ENCODE measurements around the gene RNF208.

Gene RNF208

GRCh38 chr9:137222190-137223077 is at the start of gene RNF208:
TSS of gene RNF208 (minus strand) at chr9:137222240. CDS start at chr9:137221212, 1,028 bp downstream.
- peak in 1 of 2 experiments; percentile 53 for DNase-seq
- TF ChIP-seq POLR2A (IDR thresholded peaks at IDR 0.05; ENCODE audit: low read length) (no peak), GATA1 (IDR thresholded peaks at IDR 0.05; ENCODE audit: low read depth, low read length) (no peak)

DNA sequence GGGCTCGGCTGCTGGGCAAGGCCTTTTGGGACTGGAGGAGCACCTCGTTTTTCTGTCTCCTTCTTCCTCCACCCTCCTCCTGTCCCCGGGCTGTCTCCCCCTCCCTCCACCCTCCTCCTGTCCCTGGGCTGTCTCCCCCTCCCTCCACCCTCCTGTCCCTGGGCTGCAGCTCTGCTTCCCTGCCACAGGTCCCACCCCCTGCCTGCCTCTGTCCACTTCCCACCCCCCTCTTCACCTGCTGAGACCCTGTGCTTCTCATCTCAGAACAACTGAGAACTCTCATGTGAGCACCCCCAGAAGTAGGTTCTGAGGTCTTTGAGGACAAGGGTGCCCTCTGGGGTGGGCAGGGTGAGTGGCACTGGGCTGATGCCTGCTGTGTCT is 49.6 kb upstream of the RNF208 start:
- TF ChIP-seq GATA1 (IDR thresholded peaks at IDR 0.05; ENCODE audit: low read depth, low read length) (no peak), POLR2A (IDR thresholded peaks at IDR 0.05; ENCODE audit: low read length) (no peak)
- no peak for DNase-seq

DNA sequence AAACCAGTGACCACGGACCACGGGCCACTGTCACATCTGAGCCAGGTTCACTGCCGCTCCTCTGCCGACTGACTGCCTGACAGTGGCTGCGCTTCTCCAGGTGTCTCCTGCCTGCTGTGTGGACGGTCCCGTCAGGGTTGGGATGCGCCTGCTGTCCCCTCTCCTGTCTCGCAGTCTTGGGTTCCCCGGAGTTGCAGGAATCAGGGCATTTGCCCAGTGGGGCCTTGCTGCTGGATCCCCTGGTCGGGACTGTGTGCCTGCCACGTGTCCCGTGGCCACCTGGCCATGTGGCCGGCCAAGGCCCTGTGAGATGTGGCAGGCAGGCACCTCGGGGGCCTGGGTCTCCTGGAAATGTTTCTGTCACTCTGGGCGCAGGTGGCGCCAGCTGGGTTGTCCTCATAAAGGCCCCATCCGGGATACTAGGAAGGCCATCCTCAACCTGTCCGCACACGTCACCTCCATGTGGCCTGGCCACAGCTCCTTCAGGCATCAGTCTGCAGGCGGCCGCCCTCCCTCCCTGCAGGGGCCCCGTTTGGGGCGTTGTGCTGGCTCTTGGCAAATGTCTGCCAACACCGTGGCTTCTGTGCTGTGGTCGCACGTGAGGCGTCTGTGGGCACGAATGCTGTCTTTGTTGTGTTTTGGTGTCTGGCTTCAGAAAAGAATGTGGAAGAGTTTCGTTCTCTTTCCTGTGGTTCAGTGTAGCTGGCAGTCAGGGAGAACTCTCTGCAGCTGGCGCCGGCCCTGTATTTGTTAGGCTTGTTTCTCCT is 49.1 kb upstream of the RNF208 start:
- TF ChIP-seq POLR2A (IDR thresholded peaks at IDR 0.05; ENCODE audit: low read length) (no peak), GATA1 (IDR thresholded peaks at IDR 0.05; ENCODE audit: low read depth, low read length) (no peak)
- DNase-seq: no peak

DNA sequence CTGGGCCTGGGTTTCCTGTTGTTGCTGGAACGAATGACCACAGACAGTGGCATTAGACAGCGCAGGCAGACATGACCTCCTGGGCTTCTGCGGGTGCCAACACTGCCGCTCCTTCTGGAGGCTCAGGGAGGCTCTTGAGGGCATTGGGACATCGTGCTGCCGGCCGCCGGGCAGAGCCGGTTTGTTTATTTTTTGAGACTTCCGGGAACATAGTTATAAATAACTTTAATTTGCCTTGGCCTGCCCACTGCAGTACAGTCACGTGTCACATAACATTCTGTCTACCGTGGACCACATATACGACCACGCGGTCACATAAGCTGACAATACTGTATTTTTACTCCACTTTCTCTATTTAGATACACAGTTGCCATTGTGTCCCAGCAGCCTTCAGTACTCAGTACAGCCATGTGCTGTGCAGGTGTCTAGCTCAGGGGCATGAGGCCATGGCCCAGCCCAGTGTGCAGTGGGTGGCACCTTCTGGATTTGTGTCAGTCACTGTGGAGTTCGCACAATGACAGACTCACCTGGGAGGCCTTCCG is 47.3 kb upstream of the RNF208 start:
- no peak for DNase-seq
- no peak for TF ChIP-seq GATA1 (IDR thresholded peaks at IDR 0.05; ENCODE audit: low read depth, low read length)
- no peak for TF ChIP-seq POLR2A (IDR thresholded peaks at IDR 0.05; ENCODE audit: low read length)

DNA sequence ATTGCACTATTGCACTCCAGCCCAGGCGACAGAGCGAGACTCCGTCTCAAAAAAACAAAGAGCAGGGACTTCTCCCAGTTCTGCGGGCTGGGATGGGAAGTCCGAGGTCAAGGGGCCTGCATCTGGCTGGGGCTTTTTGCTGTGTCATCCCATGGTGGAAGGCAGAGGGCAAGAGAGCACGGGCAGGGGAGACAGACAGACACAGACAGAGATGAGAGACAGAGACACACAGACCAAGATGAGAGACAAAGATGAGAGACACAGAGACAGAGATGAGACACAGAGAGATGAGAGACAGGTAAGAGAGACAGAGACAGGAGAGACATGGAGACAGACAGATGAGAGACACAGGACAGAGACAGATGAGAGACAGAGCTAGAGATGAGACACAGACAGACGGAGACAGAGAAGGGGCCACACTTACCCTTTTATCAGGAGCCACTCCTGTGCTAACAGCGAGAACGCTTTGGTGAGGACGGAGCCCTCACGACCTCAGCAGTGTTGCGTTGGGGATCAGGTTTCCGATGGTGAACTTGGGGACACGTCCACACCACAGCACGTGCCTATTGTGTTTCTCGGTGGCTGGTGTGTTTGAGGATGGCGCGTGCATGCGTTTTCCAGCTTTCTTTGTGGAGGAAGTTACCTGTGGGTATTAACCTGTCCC is 46.6 kb upstream of the RNF208 start:
- DNase-seq: no peak
- TF ChIP-seq GATA1 (IDR thresholded peaks at IDR 0.05; ENCODE audit: low read depth, low read length): no peak
- no peak for TF ChIP-seq POLR2A (IDR thresholded peaks at IDR 0.05; ENCODE audit: low read length)

GRCh38 chr9:137267933-137268355 is 45.9 kb upstream of the RNF208 start:
- DNase-seq: no peak
- TF ChIP-seq POLR2A (IDR thresholded peaks at IDR 0.05; ENCODE audit: low read length) (no peak), GATA1 (IDR thresholded peaks at IDR 0.05; ENCODE audit: low read depth, low read length) (no peak)

GRCh38 chr9:137266585-137267453 is 44.8 kb upstream of the RNF208 start:
- TF ChIP-seq GATA1 (IDR thresholded peaks at IDR 0.05; ENCODE audit: low read depth, low read length): no peak
- TF ChIP-seq POLR2A (IDR thresholded peaks at IDR 0.05; ENCODE audit: low read length): no peak
- DNase-seq: no peak

DNA sequence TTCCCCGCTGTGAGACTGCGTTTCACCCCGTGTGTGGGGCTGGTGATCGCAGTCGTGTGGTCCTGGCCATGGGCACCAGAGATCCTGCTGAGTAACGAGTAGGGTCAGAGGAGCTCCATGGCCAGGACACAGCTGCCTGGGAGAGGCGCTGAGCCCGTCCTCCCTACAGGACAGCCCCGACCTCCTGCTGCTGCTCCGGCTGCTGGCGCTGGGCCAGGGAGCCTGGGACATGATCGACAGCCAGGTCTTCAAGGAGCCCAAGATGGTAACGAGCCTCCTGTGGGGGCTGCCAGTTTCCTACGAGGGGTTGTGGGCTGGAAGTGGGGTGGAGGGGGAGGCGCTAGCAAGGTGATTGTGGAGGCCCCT is 44.1 kb upstream of the RNF208 start:
- TF ChIP-seq GATA1 (IDR thresholded peaks at IDR 0.05; ENCODE audit: low read depth, low read length) (no peak), POLR2A (IDR thresholded peaks at IDR 0.05; ENCODE audit: low read length) (no peak)
- DNase-seq: no peak

DNA sequence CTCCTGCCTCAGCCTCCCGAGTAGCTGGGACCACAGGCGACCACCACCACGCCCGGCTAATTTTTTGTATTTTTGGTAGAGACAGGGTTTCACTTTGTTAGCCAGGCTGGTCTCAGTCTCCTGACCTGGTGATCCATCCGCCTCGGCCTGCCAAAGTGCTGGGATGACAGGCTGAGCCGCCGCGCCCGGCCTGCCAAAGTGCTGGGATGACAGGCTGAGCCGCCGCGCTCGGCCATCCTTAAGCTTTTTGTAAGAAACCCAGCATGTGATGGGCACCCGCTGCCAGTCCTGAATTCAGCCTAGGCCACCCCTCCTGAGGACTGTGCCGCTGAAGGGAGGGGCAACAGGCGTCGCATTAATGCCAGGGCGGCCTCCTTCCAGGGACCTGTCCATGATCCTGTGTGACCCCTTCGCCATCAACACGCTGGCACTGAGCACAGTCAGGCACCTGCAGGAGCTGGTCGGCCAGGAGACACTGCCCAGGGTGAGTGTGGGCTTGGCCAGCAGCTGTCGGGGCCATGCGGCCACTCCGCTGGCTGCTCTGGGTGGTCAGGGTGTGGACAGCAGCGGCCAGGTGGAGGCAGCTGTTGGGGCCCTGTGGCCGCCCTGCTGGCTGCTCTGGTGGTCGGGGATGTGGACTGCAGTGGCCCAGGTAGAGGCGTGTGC is 43.6 kb upstream of the RNF208 start:
- no peak for DNase-seq
- TF ChIP-seq GATA1 (IDR thresholded peaks at IDR 0.05; ENCODE audit: low read depth, low read length): no peak
- TF ChIP-seq POLR2A (IDR thresholded peaks at IDR 0.05; ENCODE audit: low read length): no peak

DNA sequence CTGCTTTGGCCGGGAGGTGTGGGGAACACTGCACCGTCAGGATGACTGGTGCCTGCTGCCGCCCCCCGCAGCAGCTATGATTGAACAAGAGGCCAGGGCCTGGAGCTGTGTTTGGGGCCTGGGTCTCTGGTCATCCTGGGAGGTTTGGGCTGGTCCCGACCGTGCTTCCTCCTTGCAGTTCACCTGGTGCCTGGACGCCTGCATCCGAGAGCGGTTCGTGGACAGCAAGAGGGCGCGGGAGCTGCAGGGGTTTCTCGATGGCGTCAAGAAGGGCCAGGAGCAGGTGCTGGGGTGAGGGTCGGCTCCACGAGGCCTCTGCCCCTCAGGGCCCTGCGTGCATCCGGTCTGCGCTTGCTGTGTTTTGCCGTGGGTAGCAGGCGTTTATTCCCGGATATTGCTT is 42.0 kb upstream of the RNF208 start:
- no peak for DNase-seq
- no peak for TF ChIP-seq GATA1 (IDR thresholded peaks at IDR 0.05; ENCODE audit: low read depth, low read length)
- TF ChIP-seq POLR2A (IDR thresholded peaks at IDR 0.05; ENCODE audit: low read length): no peak

DNA sequence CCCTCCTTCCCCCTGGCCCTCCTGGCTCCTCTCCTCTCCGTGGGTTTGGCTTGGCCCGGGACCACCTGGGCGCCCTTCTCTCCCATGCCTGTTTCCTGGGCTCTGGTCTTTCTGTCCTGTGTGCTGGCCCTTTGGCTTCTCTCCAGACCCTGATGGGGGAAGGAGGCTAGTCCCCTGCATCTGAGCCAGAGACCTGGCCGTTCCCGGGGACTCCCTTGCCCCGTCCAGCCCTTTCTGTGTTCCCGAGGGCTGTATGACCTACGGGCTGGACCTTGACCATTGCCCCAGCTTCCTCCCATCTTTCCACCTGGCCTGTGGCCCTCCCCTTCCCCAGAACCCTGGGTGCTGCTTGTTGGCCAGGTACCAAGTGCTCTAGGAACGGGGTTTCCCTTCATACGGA is 41.5 kb upstream of the RNF208 start:
- no peak for TF ChIP-seq GATA1 (IDR thresholded peaks at IDR 0.05; ENCODE audit: low read depth, low read length)
- no peak for TF ChIP-seq POLR2A (IDR thresholded peaks at IDR 0.05; ENCODE audit: low read length)
- DNase-seq: no peak

DNA sequence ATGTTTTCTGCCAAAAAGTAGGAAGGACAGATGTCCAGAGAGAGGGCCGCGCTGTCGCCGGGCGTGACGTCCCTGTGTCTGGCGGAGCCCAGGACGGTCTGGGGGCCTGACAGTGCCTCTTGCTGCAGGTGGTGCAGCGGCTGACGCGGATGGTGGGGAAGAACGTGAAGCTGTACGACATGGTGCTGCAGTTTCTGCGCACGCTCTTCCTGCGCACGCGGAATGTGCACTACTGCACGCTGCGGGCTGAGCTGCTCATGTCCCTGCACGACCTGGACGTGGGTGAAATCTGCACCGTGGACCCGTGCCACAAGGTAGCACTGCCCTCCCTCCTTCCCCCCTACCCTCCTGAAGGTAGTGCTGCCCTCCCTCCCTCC is 40.9 kb upstream of the RNF208 start:
- TF ChIP-seq GATA1 (IDR thresholded peaks at IDR 0.05; ENCODE audit: low read depth, low read length) (no peak), POLR2A (IDR thresholded peaks at IDR 0.05; ENCODE audit: low read length) (no peak)
- no peak for DNase-seq

- DNase-seq: peak; percentile 32 to 41
Measured at GRCh38 chr9:137262173-137262908, 40.3 kb upstream of the RNF208 start.
